ENCODE data around the gene RAB1A.

DNA sequence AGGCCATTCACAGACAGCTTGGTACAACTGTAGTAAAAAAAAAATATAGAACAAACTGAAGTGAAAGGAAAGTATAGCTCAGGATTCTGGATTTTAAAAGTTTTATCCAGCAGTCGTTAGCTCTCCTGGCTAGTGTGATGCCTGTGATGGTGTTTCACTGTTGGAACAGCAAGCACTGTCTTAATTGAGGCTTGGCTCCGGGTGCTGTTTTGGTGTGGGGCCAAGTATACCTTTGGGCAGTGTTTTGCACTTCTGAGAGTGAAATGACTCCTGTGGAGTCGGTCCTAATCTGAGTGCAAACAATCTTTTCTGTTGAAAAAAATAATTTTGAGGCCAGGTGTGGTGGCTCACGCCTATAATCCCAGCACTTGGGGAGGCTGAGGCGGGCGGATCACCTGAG, 28.7 kb upstream of the RAB1A start:
- TF ChIP-seq POLR2A (IDR thresholded peaks at IDR 0.05; ENCODE audit: low read depth, low read length) (no peak), POLR2AphosphoS5 (IDR thresholded peaks at IDR 0.05; ENCODE audit: low read depth, low read length) (no peak), TAF1 (IDR thresholded peaks at IDR 0.05; ENCODE audit: borderline replicate concordance, low read depth, low read length) (no peak)
